Erythroblast (primary cell): ENCODE results near the gene NAAA.
"Not testable (repeated sequence)": the region's sequence is repeated elsewhere in the genome, so short reads cannot be mapped to it uniquely, and the experiment has no call there.

Experiments
- GATA1 ChIP-seq: IDR thresholded peaks from 2 replicates; pipeline ENCODE4 v1.6.1; 2011; ENCODE audit warnings: low read depth, mild to moderate bottlenecking, control low read depth, low read length, moderate library complexity
- POLR2A ChIP-seq: IDR thresholded peaks from 2 replicates; pipeline ENCODE4 v1.6.1; 2011; ENCODE audit warnings: mild to moderate bottlenecking, low read length

GRCh38 chr4:75954811-75955210 lies 14.0 kb upstream of the NAAA start:
- TF ChIP-seq POLR2A, GATA1: not testable (repeated sequence)
